Measurements from ENCODE around the gene FABP6. TPM values are rescaled to one million over a fixed set of nuclear protein-coding genes. Genes with fewer than 3 reads are reported as not detected.

FABP6 gene
- total RNA-seq, 2 donors from 2014 or later: 0.37 to 1.9 TPM

GRCh38 chr5:160272889-160273288, 43.6 kb downstream of the FABP6 start:
- Histone ChIP-seq H3K9me3 (ENCODE audit: control insufficient read depth, low read length) (no peaks in the 10 kb centered on the region), H3K27me3 (ENCODE audit: control insufficient read depth, insufficient read depth, low read length, poor library complexity, severe bottlenecking) (no peaks in the 10 kb centered on the region), H3K4me3 (ENCODE audit: low read length) (no peak overlapping the region), H3K4me1 (ENCODE audit: control insufficient read depth, insufficient read depth, low read length) (no peaks in the 10 kb centered on the region), H3K9ac (ENCODE audit: extremely low read depth, low read length, poor library complexity, severe bottlenecking) (no peak overlapping the region), H3K36me3 (ENCODE audit: control insufficient read depth, insufficient read depth, low read length) (no peaks in the 10 kb centered on the region), H3K27ac (ENCODE audit: low read depth, low read length) (no peak overlapping the region)
- H3K27me3 Mint-ChIP-seq (ENCODE audit: insufficient read depth): no peaks in the 10 kb centered on the region
- 94 to 100% methylated on average over 2 of the region's 2 CpGs for WGBS, 2 experiments (ENCODE audit: insufficient coverage in 1 of 2, insufficient read length in 1 of 2)
- no peaks in the 10 kb centered on the region for H3K9me3 Mint-ChIP-seq
- no peak overlapping the region for H3K4me3 Mint-ChIP-seq
- no peak for TF ChIP-seq CTCF (conservative IDR thresholded peaks at IDR 0.05)
- peaks cover 32% of the 10 kb centered on the region for H3K36me3 Mint-ChIP-seq (ENCODE audit: low read depth)
- no peak for DNase-seq
- H3K4me1 Mint-ChIP-seq: peaks cover 24% of the 10 kb centered on the region
- no peak overlapping the region for H3K27ac Mint-ChIP-seq

GRCh38 chr5:160274483-160274931, 45.2 kb downstream of the FABP6 start:
- no peak for TF ChIP-seq CTCF (conservative IDR thresholded peaks at IDR 0.05)
- no peaks in the 10 kb centered on the region for H3K4me1 ChIP-seq (ENCODE audit: control insufficient read depth, insufficient read depth, low read length)
- Mint-ChIP-seq H3K27me3 (ENCODE audit: insufficient read depth) (no peaks in the 10 kb centered on the region), H3K9me3 (no peaks in the 10 kb centered on the region), H3K4me3 (no peak overlapping the region), H3K36me3 (ENCODE audit: low read depth) (peaks cover 34% of the 10 kb centered on the region), H3K27ac (peak overlapping the region; percentile 1), H3K4me1 (peaks cover 24% of the 10 kb centered on the region)
- H3K9ac ChIP-seq (ENCODE audit: extremely low read depth, low read length, poor library complexity, severe bottlenecking): no peak overlapping the region
- WGBS, 2 experiments (ENCODE audit: insufficient coverage in 1 of 2, insufficient read length in 1 of 2): 50 to 78% methylated on average over 1 to 5 of the region's 5 CpGs
- no peaks in the 10 kb centered on the region for H3K36me3 ChIP-seq (ENCODE audit: control insufficient read depth, insufficient read depth, low read length)
- H3K27ac ChIP-seq (ENCODE audit: low read depth, low read length): no peak overlapping the region
- no peaks in the 10 kb centered on the region for H3K9me3 ChIP-seq (ENCODE audit: control insufficient read depth, low read length)
- H3K4me3 ChIP-seq (ENCODE audit: low read length): no peak overlapping the region
- DNase-seq: no peak
- H3K27me3 ChIP-seq (ENCODE audit: control insufficient read depth, insufficient read depth, low read length, poor library complexity, severe bottlenecking): no peaks in the 10 kb centered on the region

GRCh38 chr5:160278343-160278742, 49.0 kb downstream of the FABP6 start:
- H3K27ac ChIP-seq (ENCODE audit: low read depth, low read length): peak overlapping the region; percentile 98
- H3K9me3 ChIP-seq (ENCODE audit: control insufficient read depth, low read length): no peaks in the 10 kb centered on the region
- H3K4me1 ChIP-seq (ENCODE audit: control insufficient read depth, insufficient read depth, low read length): no peaks in the 10 kb centered on the region
- no peak for TF ChIP-seq CTCF (conservative IDR thresholded peaks at IDR 0.05)
- H3K9me3 Mint-ChIP-seq: no peaks in the 10 kb centered on the region
- H3K4me1 Mint-ChIP-seq: peaks cover 4% of the 10 kb centered on the region
- peak overlapping the region; percentile 64 for H3K27ac Mint-ChIP-seq
- 66 to 88% methylated on average over 6 to 7 of the region's 7 CpGs for WGBS, 2 experiments (ENCODE audit: insufficient coverage in 1 of 2, insufficient read length in 1 of 2)
- H3K36me3 Mint-ChIP-seq (ENCODE audit: low read depth): peaks cover 36% of the 10 kb centered on the region
- H3K27me3 ChIP-seq (ENCODE audit: control insufficient read depth, insufficient read depth, low read length, poor library complexity, severe bottlenecking): no peaks in the 10 kb centered on the region
- DNase-seq: no peak
- no peak overlapping the region for H3K9ac ChIP-seq (ENCODE audit: extremely low read depth, low read length, poor library complexity, severe bottlenecking)
- H3K4me3 Mint-ChIP-seq: no peak overlapping the region
- no peak overlapping the region for H3K4me3 ChIP-seq (ENCODE audit: low read length)
- no peaks in the 10 kb centered on the region for H3K27me3 Mint-ChIP-seq (ENCODE audit: insufficient read depth)
- no peaks in the 10 kb centered on the region for H3K36me3 ChIP-seq (ENCODE audit: control insufficient read depth, insufficient read depth, low read length)
